ENCODE data around the gene NBR1. TPM values are rescaled to one million over a fixed set of nuclear protein-coding genes. Genes with fewer than 3 reads are reported as not detected.
"Not testable (repeated sequence)": the region's sequence is repeated elsewhere in the genome, so short reads cannot be mapped to it uniquely, and the experiment has no call there.

Gene NBR1
- total and polyA plus RNA-seq, 4 donors: 18.2 to 74.6 (median 44.7) TPM

DNA sequence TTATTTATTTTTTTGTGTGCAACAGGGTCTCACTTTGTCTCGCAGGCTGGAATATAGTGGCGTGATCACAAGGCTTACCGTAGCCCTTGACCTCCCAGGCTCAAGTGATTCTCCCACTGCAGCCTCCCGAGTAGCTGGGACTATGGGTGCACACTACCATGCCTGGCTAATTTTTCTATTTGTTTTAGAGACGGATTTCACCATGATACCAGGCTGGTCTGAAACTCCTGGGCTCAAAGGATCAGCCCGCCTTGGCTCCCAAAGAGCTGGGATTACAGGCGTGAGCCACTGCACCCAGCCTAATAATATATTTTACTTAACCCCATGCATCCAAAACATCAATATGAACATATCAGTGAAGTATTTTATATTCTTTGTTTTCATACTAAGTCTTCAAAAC lies 55.4 kb downstream of the NBR1 start:
- Histone ChIP-seq H3K9me3 (ENCODE audit: control insufficient read depth in 4 of 4, low read length in 3 of 4) (no peaks in the 10 kb centered on the region), H3K4me3 (ENCODE audit: low read depth in 1 of 3, low read length in 3 of 3) (no peak overlapping the region), H3K9ac (ENCODE audit: low read depth in 1 of 2, low read length in 2 of 2) (no peak overlapping the region), H3K4me1 (ENCODE audit: control insufficient read depth in 4 of 4, insufficient read depth in 4 of 4, low read length in 3 of 4) (no peaks in the 10 kb centered on the region), H3K36me3 (ENCODE audit: control insufficient read depth in 4 of 4, insufficient read depth in 3 of 4, low read depth in 1 of 4, low read length in 3 of 4) (peaks cover 0 to 4% (median 0%) of the 10 kb centered on the region in 4 donors), H3K27me3 (ENCODE audit: control insufficient read depth in 4 of 4, insufficient read depth in 4 of 4, low read length in 3 of 4) (no peaks in the 10 kb centered on the region), H3K27ac (ENCODE audit: low read depth in 1 of 2, low read length in 2 of 2) (no peak overlapping the region)
- peak; percentile 3 for DNase-seq (ENCODE audit: low spot score)
- WGBS: 86% methylated on average over 7 of the region's 7 CpGs
- TF ChIP-seq, protein P1, sequence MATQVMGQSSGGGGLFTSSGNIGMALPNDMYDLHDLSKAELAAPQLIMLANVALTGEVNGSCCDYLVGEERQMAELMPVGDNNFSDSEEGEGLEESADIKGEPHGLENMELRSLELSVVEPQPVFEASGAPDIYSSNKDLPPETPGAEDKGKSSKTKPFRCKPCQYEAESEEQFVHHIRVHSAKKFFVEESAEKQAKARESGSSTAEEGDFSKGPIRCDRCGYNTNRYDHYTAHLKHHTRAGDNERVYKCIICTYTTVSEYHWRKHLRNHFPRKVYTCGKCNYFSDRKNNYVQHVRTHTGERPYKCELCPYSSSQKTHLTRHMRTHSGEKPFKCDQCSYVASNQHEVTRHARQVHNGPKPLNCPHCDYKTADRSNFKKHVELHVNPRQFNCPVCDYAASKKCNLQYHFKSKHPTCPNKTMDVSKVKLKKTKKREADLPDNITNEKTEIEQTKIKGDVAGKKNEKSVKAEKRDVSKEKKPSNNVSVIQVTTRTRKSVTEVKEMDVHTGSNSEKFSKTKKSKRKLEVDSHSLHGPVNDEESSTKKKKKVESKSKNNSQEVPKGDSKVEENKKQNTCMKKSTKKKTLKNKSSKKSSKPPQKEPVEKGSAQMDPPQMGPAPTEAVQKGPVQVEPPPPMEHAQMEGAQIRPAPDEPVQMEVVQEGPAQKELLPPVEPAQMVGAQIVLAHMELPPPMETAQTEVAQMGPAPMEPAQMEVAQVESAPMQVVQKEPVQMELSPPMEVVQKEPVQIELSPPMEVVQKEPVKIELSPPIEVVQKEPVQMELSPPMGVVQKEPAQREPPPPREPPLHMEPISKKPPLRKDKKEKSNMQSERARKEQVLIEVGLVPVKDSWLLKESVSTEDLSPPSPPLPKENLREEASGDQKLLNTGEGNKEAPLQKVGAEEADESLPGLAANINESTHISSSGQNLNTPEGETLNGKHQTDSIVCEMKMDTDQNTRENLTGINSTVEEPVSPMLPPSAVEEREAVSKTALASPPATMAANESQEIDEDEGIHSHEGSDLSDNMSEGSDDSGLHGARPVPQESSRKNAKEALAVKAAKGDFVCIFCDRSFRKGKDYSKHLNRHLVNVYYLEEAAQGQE (IDR thresholded peaks at IDR 0.05): no peak
- TF ChIP-seq YY1 (IDR thresholded peaks at IDR 0.05): no peak
- TF ChIP-seq, protein P2, sequence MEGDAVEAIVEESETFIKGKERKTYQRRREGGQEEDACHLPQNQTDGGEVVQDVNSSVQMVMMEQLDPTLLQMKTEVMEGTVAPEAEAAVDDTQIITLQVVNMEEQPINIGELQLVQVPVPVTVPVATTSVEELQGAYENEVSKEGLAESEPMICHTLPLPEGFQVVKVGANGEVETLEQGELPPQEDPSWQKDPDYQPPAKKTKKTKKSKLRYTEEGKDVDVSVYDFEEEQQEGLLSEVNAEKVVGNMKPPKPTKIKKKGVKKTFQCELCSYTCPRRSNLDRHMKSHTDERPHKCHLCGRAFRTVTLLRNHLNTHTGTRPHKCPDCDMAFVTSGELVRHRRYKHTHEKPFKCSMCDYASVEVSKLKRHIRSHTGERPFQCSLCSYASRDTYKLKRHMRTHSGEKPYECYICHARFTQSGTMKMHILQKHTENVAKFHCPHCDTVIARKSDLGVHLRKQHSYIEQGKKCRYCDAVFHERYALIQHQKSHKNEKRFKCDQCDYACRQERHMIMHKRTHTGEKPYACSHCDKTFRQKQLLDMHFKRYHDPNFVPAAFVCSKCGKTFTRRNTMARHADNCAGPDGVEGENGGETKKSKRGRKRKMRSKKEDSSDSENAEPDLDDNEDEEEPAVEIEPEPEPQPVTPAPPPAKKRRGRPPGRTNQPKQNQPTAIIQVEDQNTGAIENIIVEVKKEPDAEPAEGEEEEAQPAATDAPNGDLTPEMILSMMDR (IDR thresholded peaks at IDR 0.05; ENCODE audit: low read depth, low read length, missing input control): no peak
- TF ChIP-seq HNF4A (conservative IDR thresholded peaks at IDR 0.05): no peak
- TF ChIP-seq JUND (IDR thresholded peaks at IDR 0.05): no peak
- TF ChIP-seq HNF4G (IDR thresholded peaks at IDR 0.05): no peak
- no peak for TF ChIP-seq SP1 (IDR thresholded peaks at IDR 0.05)
- TF ChIP-seq RXRA (IDR thresholded peaks at IDR 0.05): no peak
- no peak for TF ChIP-seq GABPA (IDR thresholded peaks at IDR 0.05 in 1 of 2, conservative IDR thresholded peaks at IDR 0.05 in 1 of 2)
- TF ChIP-seq FOXA2 (IDR thresholded peaks at IDR 0.05): no peak
- no peak for TF ChIP-seq NR2F2 (IDR thresholded peaks at IDR 0.05)
- TF ChIP-seq TAF1 (conservative IDR thresholded peaks at IDR 0.05): no peak
- TF ChIP-seq, protein P3, sequence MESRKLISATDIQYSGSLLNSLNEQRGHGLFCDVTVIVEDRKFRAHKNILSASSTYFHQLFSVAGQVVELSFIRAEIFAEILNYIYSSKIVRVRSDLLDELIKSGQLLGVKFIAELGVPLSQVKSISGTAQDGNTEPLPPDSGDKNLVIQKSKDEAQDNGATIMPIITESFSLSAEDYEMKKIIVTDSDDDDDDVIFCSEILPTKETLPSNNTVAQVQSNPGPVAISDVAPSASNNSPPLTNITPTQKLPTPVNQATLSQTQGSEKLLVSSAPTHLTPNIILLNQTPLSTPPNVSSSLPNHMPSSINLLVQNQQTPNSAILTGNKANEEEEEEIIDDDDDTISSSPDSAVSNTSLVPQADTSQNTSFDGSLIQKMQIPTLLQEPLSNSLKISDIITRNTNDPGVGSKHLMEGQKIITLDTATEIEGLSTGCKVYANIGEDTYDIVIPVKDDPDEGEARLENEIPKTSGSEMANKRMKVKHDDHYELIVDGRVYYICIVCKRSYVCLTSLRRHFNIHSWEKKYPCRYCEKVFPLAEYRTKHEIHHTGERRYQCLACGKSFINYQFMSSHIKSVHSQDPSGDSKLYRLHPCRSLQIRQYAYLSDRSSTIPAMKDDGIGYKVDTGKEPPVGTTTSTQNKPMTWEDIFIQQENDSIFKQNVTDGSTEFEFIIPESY (IDR thresholded peaks at IDR 0.05): no peak
- TF ChIP-seq RAD21 (IDR thresholded peaks at IDR 0.05): no peak
- TF ChIP-seq FOXA1 (IDR thresholded peaks at IDR 0.05): no peak
- TF ChIP-seq, protein P4, sequence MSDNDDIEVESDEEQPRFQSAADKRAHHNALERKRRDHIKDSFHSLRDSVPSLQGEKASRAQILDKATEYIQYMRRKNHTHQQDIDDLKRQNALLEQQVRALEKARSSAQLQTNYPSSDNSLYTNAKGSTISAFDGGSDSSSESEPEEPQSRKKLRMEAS (IDR thresholded peaks at IDR 0.05): no peak
- no peak for TF ChIP-seq EGR1 (IDR thresholded peaks at IDR 0.05; ENCODE audit: low read depth in 2 of 2)

DNA sequence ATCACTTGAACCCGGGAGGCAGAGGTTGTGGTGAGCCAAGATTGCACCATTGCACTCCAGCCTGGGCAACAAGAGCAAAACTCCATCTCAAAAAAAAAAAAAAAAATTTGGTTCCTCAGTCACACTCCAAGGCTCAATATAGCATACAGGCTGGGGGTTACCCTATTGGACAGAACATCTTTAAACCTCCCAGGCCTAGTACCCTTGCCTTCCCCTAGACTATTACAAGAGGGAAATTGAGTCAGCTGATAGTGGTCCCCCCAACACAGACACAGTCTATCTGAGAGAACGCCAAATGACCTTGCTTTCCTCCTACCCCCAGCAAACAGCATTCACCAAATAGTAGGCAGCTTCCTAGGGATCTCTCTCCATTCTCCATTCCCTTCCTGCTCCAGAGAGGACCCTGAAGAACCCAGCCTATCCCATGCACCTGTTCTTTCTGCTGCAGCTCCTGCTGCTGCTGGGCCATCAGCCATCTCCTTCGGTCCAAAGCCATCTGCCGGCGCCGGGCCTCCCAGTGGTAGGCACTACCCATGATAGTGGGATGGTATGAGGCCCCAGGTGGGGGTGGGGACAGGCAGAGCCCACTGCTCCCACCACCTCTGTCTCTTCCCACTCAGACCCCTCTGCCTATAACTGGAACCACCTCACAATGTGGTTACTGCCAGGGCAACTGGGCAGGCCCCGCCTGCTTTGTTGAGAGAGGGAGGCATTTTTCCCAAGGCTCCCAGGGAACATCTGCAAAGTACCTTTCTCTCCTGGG lies 57.2 kb downstream of the NBR1 start, which contains the start of gene CCDC200:
Gene CCDC200 (minus strand): TSS at position 604 of the 763 bp plus-strand sequence. CDS start 69 bp downstream, at position 535.
- H3K27me3 ChIP-seq (ENCODE audit: control insufficient read depth in 4 of 4, insufficient read depth in 4 of 4, low read length in 3 of 4); H3K9me3 ChIP-seq (ENCODE audit: control insufficient read depth in 4 of 4, low read length in 3 of 4); H3K9ac ChIP-seq (ENCODE audit: low read depth in 1 of 2, low read length in 2 of 2); H3K27ac ChIP-seq (ENCODE audit: low read depth in 1 of 2, low read length in 2 of 2); H3K4me1 ChIP-seq (ENCODE audit: control insufficient read depth in 4 of 4, insufficient read depth in 4 of 4, low read length in 3 of 4); DNase-seq (ENCODE audit: low spot score); H3K4me3 ChIP-seq (ENCODE audit: low read depth in 1 of 3, low read length in 3 of 3); H3K36me3 ChIP-seq (ENCODE audit: control insufficient read depth in 4 of 4, insufficient read depth in 3 of 4, low read depth in 1 of 4, low read length in 3 of 4): not testable (repeated sequence)
- no CpG with 5 or more reads among the region's 7 CpGs for WGBS

DNA sequence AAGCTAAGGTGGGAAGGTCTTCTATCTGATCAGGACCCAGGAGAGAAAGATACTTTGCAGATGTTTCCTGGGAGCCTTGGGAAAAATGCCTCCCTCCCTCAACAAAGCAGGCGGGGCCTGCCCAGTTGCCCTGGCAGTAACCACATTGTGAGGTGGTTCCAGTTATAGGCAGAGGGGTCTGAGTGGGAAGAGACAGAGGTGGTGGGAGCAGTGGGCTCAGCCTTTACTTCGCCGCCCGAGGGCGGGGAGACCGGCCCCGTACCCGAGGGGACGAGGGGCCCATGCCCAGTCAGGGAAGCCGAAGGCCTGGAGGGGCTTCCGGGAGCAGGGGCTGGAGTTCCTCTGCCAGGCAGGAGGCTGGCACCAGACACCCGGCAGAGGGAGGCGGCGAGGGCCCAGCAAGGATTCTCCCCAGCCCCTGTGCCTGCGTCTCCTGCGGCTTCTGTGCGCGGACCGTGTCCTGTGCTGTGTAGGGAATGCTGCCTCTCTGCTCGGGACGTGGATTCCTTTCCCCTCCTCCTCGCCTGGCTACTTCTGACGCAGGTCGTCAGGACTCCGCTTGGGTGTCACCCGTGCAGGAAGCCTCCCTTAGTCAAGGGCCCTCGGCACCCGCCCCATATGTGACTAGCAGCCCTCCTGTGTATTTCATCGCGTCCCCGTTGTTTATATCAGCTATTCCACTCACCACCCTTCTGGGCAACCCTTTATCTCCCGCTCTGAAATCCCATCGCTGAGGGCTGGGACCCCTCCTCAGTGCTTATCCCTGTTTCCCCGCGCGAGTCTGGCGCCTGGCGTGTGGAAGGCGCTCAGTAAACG lies 60.4 kb downstream of the NBR1 start:
- H3K27ac ChIP-seq (ENCODE audit: low read depth in 1 of 2, low read length in 2 of 2): peak overlapping the region in 1 of 2 donors; percentile 54
- not testable (repeated sequence) for H3K9ac ChIP-seq (ENCODE audit: low read depth in 1 of 2, low read length in 2 of 2); H3K36me3 ChIP-seq (ENCODE audit: control insufficient read depth in 4 of 4, insufficient read depth in 3 of 4, low read depth in 1 of 4, low read length in 3 of 4); H3K4me3 ChIP-seq (ENCODE audit: low read depth in 1 of 3, low read length in 3 of 3); H3K4me1 ChIP-seq (ENCODE audit: control insufficient read depth in 4 of 4, insufficient read depth in 4 of 4, low read length in 3 of 4); DNase-seq (ENCODE audit: low spot score); H3K9me3 ChIP-seq (ENCODE audit: control insufficient read depth in 4 of 4, low read length in 3 of 4); H3K27me3 ChIP-seq (ENCODE audit: control insufficient read depth in 4 of 4, insufficient read depth in 4 of 4, low read length in 3 of 4)
- 68% methylated on average over 18 of the region's 40 CpGs for WGBS

Data from liver (tissue), 9 donors.